HUDEP-2 (cell line): ENCODE measurements around the gene SLC6A20.

Experiments used
- DNase-seq, 76 experiments: peaks; one replicate each; lab custom pipeline; 2025; ENCODE audit not compliant: unreplicated experiment in 76 of 76; lab: John Stamatoyannopoulos, UW

The SLC6A20 gene

DNA sequence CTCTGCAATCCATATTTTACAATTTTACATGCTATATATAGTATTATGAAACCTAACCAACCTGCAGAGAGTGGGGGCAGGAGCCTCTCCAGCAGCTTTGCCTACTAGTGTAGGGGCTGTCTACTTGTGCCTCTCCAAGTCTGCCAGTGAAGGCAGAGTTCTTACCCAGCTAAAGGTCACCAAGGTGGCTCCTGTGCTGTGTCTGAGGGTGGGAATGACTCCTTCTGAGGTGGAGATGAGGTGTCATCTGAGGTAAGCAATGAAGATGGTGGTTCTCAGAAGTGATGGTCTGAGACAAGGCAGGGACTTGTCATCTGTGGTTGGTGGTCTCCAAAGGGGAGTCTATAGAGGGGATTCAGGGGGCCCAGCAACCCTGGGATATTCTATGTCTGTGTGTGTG lies 59.6 kb downstream of the SLC6A20 start:
- no peak for DNase-seq

GRCh38 chr3:45730409-45731154 lies 65.8 kb downstream of the SLC6A20 start:
- no peak for DNase-seq

- DNase-seq = no peak
Observed at GRCh38 chr3:45729614-45730013, 66.7 kb downstream of the SLC6A20 start.

DNA sequence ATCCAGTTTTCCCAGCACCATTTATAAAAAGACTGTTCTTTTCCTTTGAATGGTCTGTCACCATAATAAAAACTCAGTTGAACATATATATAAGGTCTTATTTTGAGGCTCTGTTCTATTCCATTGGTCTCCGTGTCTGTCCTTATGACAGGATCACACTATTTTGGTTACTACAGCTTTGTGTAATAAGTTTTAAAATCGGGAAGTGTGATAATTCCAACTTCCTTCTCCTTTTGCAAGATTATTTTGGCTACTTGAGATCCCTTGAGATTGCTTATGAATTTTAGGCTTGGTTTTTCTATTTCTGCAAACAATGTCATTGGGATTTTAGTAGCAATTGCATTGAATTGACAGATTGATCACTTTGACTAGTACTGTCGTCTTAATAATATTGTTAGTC lies 71.4 kb downstream of the SLC6A20 start:
- no peak for DNase-seq

GRCh38 chr3:45719655-45720487 lies 76.5 kb downstream of the SLC6A20 start:
- no peak for DNase-seq

DNA sequence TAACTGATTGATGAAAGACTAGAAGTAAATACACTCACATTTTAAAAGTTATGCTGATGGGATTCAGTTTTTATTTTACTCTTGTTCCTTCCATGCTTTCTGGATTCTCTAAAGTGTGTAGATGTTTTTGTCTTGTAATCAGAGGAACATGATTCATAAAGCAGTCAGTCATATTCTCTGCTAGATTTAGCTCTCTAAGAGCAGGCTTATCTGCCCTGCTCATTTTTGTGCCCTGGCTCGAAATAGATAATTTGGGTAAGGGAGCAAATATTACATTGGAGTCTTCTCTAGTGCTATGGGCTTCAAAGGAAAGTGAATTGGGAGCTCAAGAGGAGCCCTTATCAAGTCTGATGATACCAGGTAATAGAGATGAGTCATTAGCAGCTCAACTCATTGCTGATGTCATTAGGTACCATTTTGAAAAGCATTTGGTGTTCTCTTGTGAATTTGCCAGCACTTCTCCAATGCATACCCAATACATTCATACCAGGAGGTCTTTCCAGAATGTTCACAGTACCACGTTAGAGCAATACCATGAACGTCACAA lies 79.5 kb downstream of the SLC6A20 start:
- DNase-seq = no peak

DNA sequence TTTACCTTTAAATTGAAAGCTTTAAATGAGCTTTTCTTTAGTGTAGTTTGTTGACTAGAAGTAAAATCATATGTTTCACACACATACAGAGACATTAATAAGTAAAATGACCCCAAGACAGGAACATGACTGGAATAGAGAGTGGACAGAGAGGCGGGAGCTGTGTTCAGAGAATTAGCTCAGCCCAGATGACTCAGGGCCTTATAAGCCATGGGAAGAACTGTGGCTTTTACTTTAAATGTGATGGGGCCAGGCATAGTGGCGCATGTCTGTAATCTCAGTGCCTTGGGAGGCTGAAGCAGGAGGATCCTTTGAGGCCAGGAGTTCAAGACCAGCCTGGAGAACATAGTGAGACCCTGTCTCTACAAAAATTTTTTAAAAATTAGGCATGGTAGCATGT lies 80.4 kb downstream of the SLC6A20 start:
- no peak for DNase-seq

GRCh38 chr3:45712434-45713110 lies 83.8 kb downstream of the SLC6A20 start:
- DNase-seq = no peak

DNA sequence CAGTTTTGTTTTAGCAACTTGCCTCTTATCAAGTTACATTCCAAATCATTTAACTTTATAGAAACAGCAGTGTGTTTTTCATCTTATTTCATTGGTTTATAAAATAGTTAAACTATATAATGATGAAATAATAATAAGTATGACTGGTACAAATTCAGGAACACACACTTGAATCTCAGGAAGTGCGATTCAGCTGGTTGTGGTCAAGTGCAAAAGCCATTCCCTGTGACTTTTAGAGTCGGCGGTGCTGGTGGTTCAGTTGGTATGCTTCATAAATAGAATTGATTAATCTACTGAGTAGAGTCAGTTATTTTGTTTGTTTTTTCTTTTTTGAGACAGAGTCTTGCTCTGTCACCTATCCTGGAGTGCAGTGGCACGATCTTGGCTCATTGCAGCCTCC lies 84.4 kb downstream of the SLC6A20 start:
- no peak for DNase-seq

DNA sequence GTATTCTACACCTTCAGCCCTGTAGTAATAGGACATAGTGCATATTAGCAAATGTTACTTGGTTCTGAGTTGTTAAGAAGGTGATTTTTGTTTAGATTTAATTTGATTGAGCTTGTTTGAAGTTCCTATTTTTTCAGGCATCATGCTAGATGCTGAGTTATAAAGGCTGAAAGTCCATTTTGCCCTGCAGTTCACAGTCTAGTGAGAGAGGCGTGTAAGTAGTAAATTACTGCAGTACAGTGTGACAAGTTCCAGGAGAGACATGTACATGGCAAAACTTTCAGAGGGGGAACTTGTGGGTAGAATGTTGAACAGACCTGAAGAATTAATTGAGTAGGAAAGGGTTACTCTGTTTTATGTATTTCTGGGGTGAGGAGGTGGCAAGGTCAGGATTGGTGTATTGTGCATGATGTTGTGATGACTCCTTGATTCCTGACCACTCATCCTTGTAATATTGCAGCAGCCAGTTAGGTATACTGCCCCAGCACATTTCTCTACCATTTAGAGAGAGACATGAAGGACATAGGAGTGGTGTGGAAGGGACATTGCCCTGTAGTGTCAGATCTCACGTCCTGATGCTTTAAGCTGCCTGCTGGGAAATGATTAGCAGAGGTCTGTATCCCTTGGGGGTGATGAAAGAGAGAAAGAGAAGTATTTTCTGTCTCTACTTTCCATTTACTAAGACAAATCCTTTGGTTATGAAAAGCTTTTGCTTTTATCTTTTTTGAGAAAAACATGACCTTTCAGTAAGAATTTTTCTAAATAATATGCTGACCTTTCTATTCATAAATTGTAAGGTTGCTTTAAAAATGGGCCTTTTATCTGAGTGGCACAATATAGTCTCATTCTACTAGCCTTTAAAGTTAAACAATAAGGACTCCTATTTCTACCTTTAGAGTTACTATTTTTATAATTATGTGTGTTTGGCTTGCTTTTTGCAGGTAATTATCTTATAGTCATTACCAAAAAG lies 90.2 kb downstream of the SLC6A20 start:
- no peak for DNase-seq
